Psoas muscle (tissue), 8 donors: ENCODE results near the gene DPEP1. TPM values are rescaled to one million over a fixed set of nuclear protein-coding genes. Genes with fewer than 3 reads are reported as not detected.

Experiments
- ATAC-seq, 4 donors: fragments of 200-7000 bp; cut with Tn5 transposase; one replicate each; pipeline ENCODE4 v1.9.1; 2020; ENCODE audit warnings: moderate library complexity in 3 of 4, mild to moderate bottlenecking in 2 of 4
- DNase-seq, 2 donors: peaks; one replicate each; pipeline ENCODE4 v3.0.0-alpha.2; 2020
- H3K27ac ChIP-seq: fragments of 200-600 bp; one replicate; pipeline ENCODE4 v1.8.0; 2022
- H3K27me3 ChIP-seq, 3 donors: fragments of 200-600 bp in 1 of 3; one replicate each; pipeline versions ENCODE4 v1.6.1 to v1.8.0; 2013 to 2022; ENCODE audit warnings: low read length in 2 of 3, mild to moderate bottlenecking in 2 of 3, moderate library complexity in 1 of 3; ENCODE audit not compliant: insufficient read depth in 3 of 3
- H3K36me3 ChIP-seq, 2 donors: fragments of 200-600 bp in 1 of 2; one replicate each; pipeline versions ENCODE4 v1.6.1 to v1.8.0; 2013 to 2022; ENCODE audit warnings: low read depth in 1 of 2, mild to moderate bottlenecking in 1 of 2, moderate library complexity in 1 of 2; ENCODE audit not compliant: insufficient read depth in 1 of 2
- H3K4me1 ChIP-seq: fragments of 200-600 bp; one replicate; pipeline ENCODE4 v1.8.0; 2022
- H3K4me3 ChIP-seq: fragments of 200-600 bp; one replicate; pipeline ENCODE4 v1.8.0; 2022; ENCODE audit warnings: mild to moderate bottlenecking
- H3K9me3 ChIP-seq: fragments of 200-600 bp; one replicate; pipeline ENCODE4 v1.8.0; 2022
- WGBS, 3 donors: extraction: QIAGEN DNeasy Blood & Tissue Kit; methylation state at CpG; one replicate each; pipeline versions ENCODE4 v1.1.6 to v1.1.7; 2013; 5-methylcytosine and 5-hydroxymethylcytosine counted together
- intact Hi-C, 2 donors: fragments of 100-400 bp; cut with DNase I; formaldehyde crosslinking; loops; one replicate each; pipeline versions ENCODE4 v1.11.0 to v1.14.2; 2022
- polyA plus RNA-seq, 3 donors: library from polyadenylated mRNA; stranded (reverse); fragments of 200-250 nt; gene quantifications; one replicate each; pipeline ENCODE4 v1.2.3, GENCODE V29; 2013
- total RNA-seq, 4 donors: library from RNA; stranded (reverse); fragmentation: NEBNext Ultra II Directional in 2 of 4; extraction: Animal tissue kit (Norgen Biotek cat#: 25700) in 2 of 4; gene quantifications; one replicate each; pipeline versions ENCODE4 v1.2.1 to v1.2.4, GENCODE V29; 2021 to 2023
- TF ChIP-seq, protein P1 (sequence below): fragments of 200-600 bp; IDR thresholded peaks from one replicate; pipeline ENCODE4 v1.8.0; 2022; ENCODE audit warnings: antibody characterized with exemption
- donor health status: healthy with polysubstance abuse.
- donor health status: DM: no; HTN: no; CAD: no; lungs with moderate emphysema.
- donor health status: Bipolar disorder and iron deficiency.
- donor health status: healthy.
- donor health status: DM: yes; HTN: yes; CAD: no.
- donor health status: DM: no; HTN: no; CAD: no.
- donor health status: DM: no; HTN: no; CAD: no.
- donor health status: DM: yes; HTN: yes; CAD: no.

DPEP1 gene
- total and polyA plus RNA-seq, 7 donors, result 0.04 to 0.16 TPM; not detected in 5

DNA sequence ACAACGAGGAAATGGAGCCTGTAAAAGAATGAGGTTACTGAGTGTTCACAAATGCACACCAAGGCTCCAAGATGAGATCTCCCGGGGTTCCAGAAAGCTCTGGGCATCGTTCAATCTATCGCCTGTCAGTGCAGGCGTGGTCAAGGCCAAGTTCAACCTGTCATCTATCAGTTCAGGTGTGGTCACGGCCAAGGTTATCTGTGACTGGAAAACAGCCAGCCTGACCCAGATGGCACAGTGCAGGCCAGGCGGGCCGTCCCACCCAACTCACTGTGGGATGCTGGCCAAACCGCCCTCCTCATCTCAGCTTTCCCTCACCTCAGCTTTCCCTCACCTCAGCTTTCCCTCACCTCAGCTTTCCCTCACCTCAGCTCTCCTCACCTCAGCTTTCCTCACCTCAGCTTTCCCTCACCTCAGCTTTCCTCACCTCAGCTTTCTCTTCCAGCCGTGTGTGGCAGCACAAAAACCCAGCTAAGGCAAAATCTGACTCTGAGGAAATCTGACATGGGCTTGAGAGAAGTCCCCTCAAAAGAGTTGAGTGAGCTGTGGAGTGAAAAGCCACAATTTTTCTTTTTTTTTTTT is 41.7 kb downstream of the DPEP1 start:
- intact Hi-C loops, result no loop called here
- H3K27ac ChIP-seq, result no peak overlapping the region
- 76 to 86% (median 85%) methylated on average over 10 of the region's 10 CpGs for WGBS, 3 donors
- DNase-seq (no peak), ATAC-seq (no peak)
- TF ChIP-seq, protein P1, sequence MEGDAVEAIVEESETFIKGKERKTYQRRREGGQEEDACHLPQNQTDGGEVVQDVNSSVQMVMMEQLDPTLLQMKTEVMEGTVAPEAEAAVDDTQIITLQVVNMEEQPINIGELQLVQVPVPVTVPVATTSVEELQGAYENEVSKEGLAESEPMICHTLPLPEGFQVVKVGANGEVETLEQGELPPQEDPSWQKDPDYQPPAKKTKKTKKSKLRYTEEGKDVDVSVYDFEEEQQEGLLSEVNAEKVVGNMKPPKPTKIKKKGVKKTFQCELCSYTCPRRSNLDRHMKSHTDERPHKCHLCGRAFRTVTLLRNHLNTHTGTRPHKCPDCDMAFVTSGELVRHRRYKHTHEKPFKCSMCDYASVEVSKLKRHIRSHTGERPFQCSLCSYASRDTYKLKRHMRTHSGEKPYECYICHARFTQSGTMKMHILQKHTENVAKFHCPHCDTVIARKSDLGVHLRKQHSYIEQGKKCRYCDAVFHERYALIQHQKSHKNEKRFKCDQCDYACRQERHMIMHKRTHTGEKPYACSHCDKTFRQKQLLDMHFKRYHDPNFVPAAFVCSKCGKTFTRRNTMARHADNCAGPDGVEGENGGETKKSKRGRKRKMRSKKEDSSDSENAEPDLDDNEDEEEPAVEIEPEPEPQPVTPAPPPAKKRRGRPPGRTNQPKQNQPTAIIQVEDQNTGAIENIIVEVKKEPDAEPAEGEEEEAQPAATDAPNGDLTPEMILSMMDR, result no peak
- peaks cover 16% of the 10 kb centered on the region for H3K4me1 ChIP-seq
- no peaks in the 10 kb centered on the region for H3K27me3 ChIP-seq
- H3K4me3 ChIP-seq, result no peak overlapping the region
- peaks cover 2 to 28% of the 10 kb centered on the region in 2 donors for H3K36me3 ChIP-seq
- no peaks in the 10 kb centered on the region for H3K9me3 ChIP-seq

DNA sequence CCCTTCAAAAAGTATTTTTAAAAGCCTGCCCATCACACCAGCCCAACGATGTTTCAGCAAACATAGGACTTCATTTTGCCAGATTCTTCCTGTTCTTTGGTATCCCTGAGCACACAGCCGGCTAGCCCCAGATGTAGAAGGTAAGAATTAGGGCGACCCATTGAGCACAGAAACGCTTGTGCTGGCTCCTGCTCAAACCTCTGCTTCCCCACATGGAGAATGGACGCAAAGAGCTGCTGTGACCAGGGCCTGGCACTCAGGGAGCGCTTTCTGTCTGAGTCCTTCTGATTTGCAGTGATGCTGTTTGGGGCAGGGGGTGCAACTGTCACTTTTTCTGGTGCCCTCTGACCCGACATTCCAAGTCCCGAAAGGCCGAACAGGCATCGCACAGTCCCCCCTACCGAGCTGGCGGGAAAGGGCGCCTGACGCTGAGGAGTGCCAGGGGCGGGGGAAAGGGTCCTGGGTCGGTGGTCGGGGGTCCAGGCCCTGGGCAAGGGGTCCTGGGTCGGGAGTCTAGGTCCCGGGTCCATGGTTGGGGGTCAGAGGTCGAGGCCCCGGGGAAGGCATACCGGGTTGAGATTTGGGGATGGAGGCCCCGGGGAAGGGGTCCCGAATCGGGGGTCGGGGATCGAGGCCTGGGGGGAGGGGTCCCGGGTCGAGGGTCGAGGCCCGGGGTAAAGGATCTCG is 43.1 kb downstream of the DPEP1 start:
- Histone ChIP-seq H3K9me3 (no peaks in the 10 kb centered on the region), H3K4me1 (peaks cover 16% of the 10 kb centered on the region), H3K36me3 (peaks cover 2 to 24% of the 10 kb centered on the region in 2 donors), H3K4me3 (peak overlapping the region; percentile 99), H3K27me3 (no peaks in the 10 kb centered on the region), H3K27ac (peak overlapping the region; percentile 91)
- WGBS, 3 donors, result 31 to 36% (median 32%) methylated on average over 29 to 32 of the region's 32 CpGs
- intact Hi-C loops, result loop anchor here in 1 of 2 donors (1.0 kb wide), 1 partner anchor 65 kb away; the partner anchor contains the start of gene ZNF276
- TF ChIP-seq, protein P1, result no peak
- no peak for ATAC-seq
- DNase-seq, result no peak

GRCh38 chr16:89657442-89658220 is 44.2 kb downstream of the DPEP1 start, which contains the start of the genes CHMP1A and SPATA33:
Gene CHMP1A (minus strand): TSS chr16:89657708. CDS start chr16:89657588, 120 bp downstream.
Gene SPATA33 (plus strand): TSS chr16:89657836. CDS start chr16:89657912, 76 bp downstream.
- H3K27ac ChIP-seq, result peak within 1 kb of the TSS; percentile 91
- H3K36me3 ChIP-seq, result peaks cover 1 to 19% of the 10 kb centered on the region in 2 donors
- peak; percentile 93 to 96 for DNase-seq
- ATAC-seq, result peak; percentile 98 to 99 (median 99)
- no peaks in the 10 kb centered on the region for H3K27me3 ChIP-seq
- no peaks in the 10 kb centered on the region for H3K9me3 ChIP-seq
- WGBS, 3 donors, result 0 to 1% (median 0%) methylated on average over 62 to 99 of the region's 99 CpGs
- TF ChIP-seq, protein P1, result no peak
- peaks cover 16% of the 10 kb centered on the region for H3K4me1 ChIP-seq
- intact Hi-C loops, result loop anchor here in 1 of 2 donors (1.0 kb wide), 1 partner anchor 64 kb away; the partner anchor contains the start of gene ZNF276
- peak within 1 kb of the TSS; percentile 99 for H3K4me3 ChIP-seq

DNA sequence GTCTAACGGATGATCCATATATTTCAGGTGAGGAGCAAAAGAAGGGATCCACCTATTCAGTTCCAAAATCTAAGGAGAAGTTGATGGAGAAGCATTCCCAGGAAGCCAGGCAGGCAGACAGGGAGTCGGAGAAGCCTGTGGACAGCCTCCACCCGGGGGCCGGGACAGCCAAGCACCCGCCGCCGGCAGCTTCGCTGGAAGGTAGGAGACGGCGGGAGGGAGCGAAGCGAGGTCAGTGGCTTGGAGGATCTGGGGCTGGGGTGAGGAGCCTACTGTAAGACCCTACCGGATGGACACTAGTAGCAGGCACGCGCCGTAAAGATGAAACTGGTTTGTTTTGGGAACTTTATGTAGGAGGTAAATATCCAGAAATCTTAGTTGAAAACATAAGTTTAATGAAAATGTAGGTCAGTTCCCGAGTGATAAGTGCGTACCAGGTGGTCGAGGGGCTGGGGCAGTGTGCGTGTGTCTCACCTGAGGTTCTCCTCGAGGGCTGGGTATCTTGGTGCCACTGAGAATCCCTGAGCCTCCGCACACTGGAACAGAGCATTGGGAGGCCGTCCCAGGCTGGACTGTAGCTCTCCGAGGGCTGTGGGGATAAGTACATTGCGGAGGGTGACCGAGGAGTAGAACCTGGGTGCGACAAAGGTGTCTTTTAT is 44.9 kb downstream of the DPEP1 start:
- 13 to 16% (median 15%) methylated on average over 27 of the region's 27 CpGs for WGBS, 3 donors
- Histone ChIP-seq H3K27ac (peak overlapping the region; percentile 91), H3K36me3 (peaks cover 0 to 18% of the 10 kb centered on the region in 2 donors), H3K9me3 (no peaks in the 10 kb centered on the region), H3K4me3 (peak overlapping the region; percentile 99), H3K27me3 (no peaks in the 10 kb centered on the region), H3K4me1 (peaks cover 16% of the 10 kb centered on the region)
- no peak for DNase-seq
- TF ChIP-seq, protein P1, result no peak
- intact Hi-C loops, result no loop called here
- ATAC-seq, result no peak
